Coronary artery (tissue), 2 donors: ENCODE data around the gene PROCA1.

Experiments used
- DNase-seq: peaks from one replicate; pipeline ENCODE4 v3.0.0-alpha.2; 2017; ENCODE audit warnings: low spot score
- H3K27ac ChIP-seq, 2 donors: fragments of 200-600 bp; sonication (generic); one replicate each; pipeline ENCODE4 v1.5.1; 2016 to 2019
- H3K4me3 ChIP-seq: fragments of 200-600 bp; sonication (generic); 2 replicates; pipeline ENCODE4 v1.5.1; 2016; ENCODE audit warnings: mild to moderate bottlenecking, moderate library complexity
- CTCF ChIP-seq: fragments of 200-600 bp; sonication (generic); IDR thresholded peaks from one replicate; pipeline ENCODE4 v1.5.1; 2019; ENCODE audit warnings: antibody characterized with exemption

PROCA1 gene

GRCh38 chr17:28711723-28712031, at the start of gene PROCA1:
PROCA1 (minus strand) TSS chr17:28711888; CDS start chr17:28711660, 228 bp downstream.
- no peak for TF ChIP-seq CTCF

GRCh38 chr17:28760601-28761562, 49.2 kb upstream of the PROCA1 start:
- H3K27ac ChIP-seq = no peak overlapping the region
- H3K4me3 ChIP-seq = no peak overlapping the region
- DNase-seq = no peak
- TF ChIP-seq CTCF = no peak

More at GRCh38 chr17:28711723-28712031, at the start of gene PROCA1:
- H3K4me3 ChIP-seq = peak within 1 kb of the TSS; percentile 72
- H3K27ac ChIP-seq = peak within 1 kb of the TSS; percentile 83 to 94
- DNase-seq = peak; percentile 87

GRCh38 chr17:28759256-28759865, 47.7 kb upstream of the PROCA1 start:
- Histone ChIP-seq H3K27ac (no peak overlapping the region), H3K4me3 (no peak overlapping the region)
- TF ChIP-seq CTCF = no peak
- no peak for DNase-seq

- Histone ChIP-seq H3K27ac (no peak overlapping the region), H3K4me3 (no peak overlapping the region)
- no peak for TF ChIP-seq CTCF
- no peak for DNase-seq
Measured at GRCh38 chr17:28758411-28759121, 46.9 kb upstream of the PROCA1 start.

- TF ChIP-seq CTCF = no peak
- DNase-seq = no peak
- no peak overlapping the region for H3K4me3 ChIP-seq
- no peak overlapping the region for H3K27ac ChIP-seq
Measured at GRCh38 chr17:28756049-28756804, 44.5 kb upstream of the PROCA1 start.

- no peak for DNase-seq
- Histone ChIP-seq H3K27ac (no peak overlapping the region), H3K4me3 (no peak overlapping the region)
- no peak for TF ChIP-seq CTCF
Measured at GRCh38 chr17:28755486-28755885, 43.8 kb upstream of the PROCA1 start.
